Measurements from ENCODE around the gene FBXW10B.
"Not testable (repeated sequence)": the region's sequence is repeated elsewhere in the genome, so short reads cannot be mapped to it uniquely, and the experiment has no call there.

- TF ChIP-seq, protein P1, sequence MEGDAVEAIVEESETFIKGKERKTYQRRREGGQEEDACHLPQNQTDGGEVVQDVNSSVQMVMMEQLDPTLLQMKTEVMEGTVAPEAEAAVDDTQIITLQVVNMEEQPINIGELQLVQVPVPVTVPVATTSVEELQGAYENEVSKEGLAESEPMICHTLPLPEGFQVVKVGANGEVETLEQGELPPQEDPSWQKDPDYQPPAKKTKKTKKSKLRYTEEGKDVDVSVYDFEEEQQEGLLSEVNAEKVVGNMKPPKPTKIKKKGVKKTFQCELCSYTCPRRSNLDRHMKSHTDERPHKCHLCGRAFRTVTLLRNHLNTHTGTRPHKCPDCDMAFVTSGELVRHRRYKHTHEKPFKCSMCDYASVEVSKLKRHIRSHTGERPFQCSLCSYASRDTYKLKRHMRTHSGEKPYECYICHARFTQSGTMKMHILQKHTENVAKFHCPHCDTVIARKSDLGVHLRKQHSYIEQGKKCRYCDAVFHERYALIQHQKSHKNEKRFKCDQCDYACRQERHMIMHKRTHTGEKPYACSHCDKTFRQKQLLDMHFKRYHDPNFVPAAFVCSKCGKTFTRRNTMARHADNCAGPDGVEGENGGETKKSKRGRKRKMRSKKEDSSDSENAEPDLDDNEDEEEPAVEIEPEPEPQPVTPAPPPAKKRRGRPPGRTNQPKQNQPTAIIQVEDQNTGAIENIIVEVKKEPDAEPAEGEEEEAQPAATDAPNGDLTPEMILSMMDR (conservative IDR thresholded peaks at IDR 0.05 in 1 of 2, IDR thresholded peaks at IDR 0.05 in 1 of 2; ENCODE audit: extremely low read depth in 1 of 2, insufficient read depth in 1 of 2, low read depth in 1 of 2, low read length in 2 of 2), result not testable (repeated sequence)
- TF ChIP-seq EZH2 (IDR thresholded peaks at IDR 0.05; ENCODE audit: borderline replicate concordance, low read length), result not testable (repeated sequence)
These were observed 38.0 kb downstream of the FBXW10B start for GRCh38 chr17:15581462-15581861.
